ENCODE results near the gene PNMA8C. TPM values are rescaled to one million over a fixed set of nuclear protein-coding genes. Genes with fewer than 3 reads are reported as not detected.

The PNMA8C gene
- polyA plus RNA-seq, 1 donor (not counting 4 experiments of a cell fraction or from before 2014, with no cell fraction given) = not detected

GRCh38 chr19:46461537-46461936 lies 32.8 kb upstream of the PNMA8C start:
- peaks cover 34% of the 10 kb centered on the region for H3K4me1 ChIP-seq (ENCODE audit: control insufficient read depth, extremely low read depth, insufficient read depth, low read length)
- H2AFZ ChIP-seq (ENCODE audit: control insufficient read depth, low read length) = no peak overlapping the region
- peak overlapping the region; percentile 84 for H3K27ac ChIP-seq (ENCODE audit: control insufficient read depth, insufficient read depth, low read length)
- peak; percentile 96 for FAIRE-seq
- no peak for TF ChIP-seq CTCF (optimal IDR thresholded peaks at IDR 0.05 in 1 of 3, IDR thresholded peaks at IDR 0.05 in 1 of 3, conservative IDR thresholded peaks at IDR 0.05 in 1 of 3; ENCODE audit: extremely low read depth in 1 of 3, insufficient read depth in 2 of 3, low read length in 3 of 3)
- TF ChIP-seq EZH2 (IDR thresholded peaks at IDR 0.05; ENCODE audit: low read length) = no peak
- H3K79me2 ChIP-seq (ENCODE audit: control insufficient read depth, insufficient read depth, low read length) = no peaks in the 10 kb centered on the region
- dilution Hi-C loops (cut with MboI; ENCODE audit: extremely low pct_ligation_motif_present, low sequenced_read_pairs) = no loop called here
- H3K27me3 ChIP-seq (ENCODE audit: control insufficient read depth, extremely low read depth, insufficient read depth, low read length) = no peaks in the 10 kb centered on the region
- H3K9ac ChIP-seq (ENCODE audit: control insufficient read depth, extremely low read depth, insufficient read depth, low read length) = peak overlapping the region; percentile 13
- H4K20me1 ChIP-seq (ENCODE audit: control insufficient read depth, extremely low read depth, insufficient read depth, low read length) = no peaks in the 10 kb centered on the region
- H3K4me2 ChIP-seq (ENCODE audit: control insufficient read depth, extremely low read depth, insufficient read depth, low read depth, low read length) = peak overlapping the region; percentile 50
- peak; percentile 93 for DNase-seq (ENCODE audit: low read depth, low spot score)
- no peaks in the 10 kb centered on the region for H3K36me3 ChIP-seq (ENCODE audit: control insufficient read depth in 2 of 2, extremely low read depth in 1 of 2, insufficient read depth in 2 of 2, low read length in 2 of 2)
- no peaks in the 10 kb centered on the region for H3K9me1 ChIP-seq (ENCODE audit: control insufficient read depth, extremely low read depth, insufficient read depth, low read length)
- H3K9me3 ChIP-seq (ENCODE audit: control insufficient read depth, low read depth, low read length) = no peaks in the 10 kb centered on the region
- H3K4me3 ChIP-seq (ENCODE audit: control insufficient read depth in 2 of 3, extremely low read depth in 1 of 3, insufficient read depth in 2 of 3, low read depth in 1 of 3, low read length in 3 of 3) = no peak overlapping the region

- Histone ChIP-seq H2AFZ (ENCODE audit: control insufficient read depth, low read length) (no peak overlapping the region), H3K9ac (ENCODE audit: control insufficient read depth, extremely low read depth, insufficient read depth, low read length) (peak overlapping the region; percentile 13), H4K20me1 (ENCODE audit: control insufficient read depth, extremely low read depth, insufficient read depth, low read length) (no peaks in the 10 kb centered on the region), H3K9me3 (ENCODE audit: control insufficient read depth, low read depth, low read length) (no peaks in the 10 kb centered on the region), H3K4me2 (ENCODE audit: control insufficient read depth, extremely low read depth, insufficient read depth, low read depth, low read length) (peak overlapping the region; percentile 50), H3K9me1 (ENCODE audit: control insufficient read depth, extremely low read depth, insufficient read depth, low read length) (no peaks in the 10 kb centered on the region), H3K4me1 (ENCODE audit: control insufficient read depth, extremely low read depth, insufficient read depth, low read length) (peaks cover 29% of the 10 kb centered on the region), H3K27me3 (ENCODE audit: control insufficient read depth, extremely low read depth, insufficient read depth, low read length) (no peaks in the 10 kb centered on the region), H3K27ac (ENCODE audit: control insufficient read depth, insufficient read depth, low read length) (peak overlapping the region; percentile 84), H3K79me2 (ENCODE audit: control insufficient read depth, insufficient read depth, low read length) (no peaks in the 10 kb centered on the region), H3K4me3 (ENCODE audit: control insufficient read depth in 2 of 3, extremely low read depth in 1 of 3, insufficient read depth in 2 of 3, low read depth in 1 of 3, low read length in 3 of 3) (no peak overlapping the region), H3K36me3 (ENCODE audit: control insufficient read depth in 2 of 2, extremely low read depth in 1 of 2, insufficient read depth in 2 of 2, low read length in 2 of 2) (no peaks in the 10 kb centered on the region)
- peak; percentile 65 for DNase-seq (ENCODE audit: low read depth, low spot score)
- dilution Hi-C loops (cut with MboI; ENCODE audit: extremely low pct_ligation_motif_present, low sequenced_read_pairs) = no loop called here
- TF ChIP-seq EZH2 (IDR thresholded peaks at IDR 0.05; ENCODE audit: low read length) (no peak), CTCF (optimal IDR thresholded peaks at IDR 0.05 in 1 of 3, IDR thresholded peaks at IDR 0.05 in 1 of 3, conservative IDR thresholded peaks at IDR 0.05 in 1 of 3; ENCODE audit: extremely low read depth in 1 of 3, insufficient read depth in 2 of 3, low read length in 3 of 3) (no peak)
- peak; percentile 77 for FAIRE-seq
Measured at GRCh38 chr19:46460981-46461380, 32.2 kb upstream of the PNMA8C start.
